ENCODE measurements around the gene S100A16. TPM values are rescaled to one million over a fixed set of nuclear protein-coding genes. Genes with fewer than 3 reads are reported as not detected.
"Not testable (repeated sequence)": the region's sequence is repeated elsewhere in the genome, so short reads cannot be mapped to it uniquely, and the experiment has no call there.

S100A16 gene
- total RNA-seq, 1 donor from 2014 or later: 38.8 TPM

DNA sequence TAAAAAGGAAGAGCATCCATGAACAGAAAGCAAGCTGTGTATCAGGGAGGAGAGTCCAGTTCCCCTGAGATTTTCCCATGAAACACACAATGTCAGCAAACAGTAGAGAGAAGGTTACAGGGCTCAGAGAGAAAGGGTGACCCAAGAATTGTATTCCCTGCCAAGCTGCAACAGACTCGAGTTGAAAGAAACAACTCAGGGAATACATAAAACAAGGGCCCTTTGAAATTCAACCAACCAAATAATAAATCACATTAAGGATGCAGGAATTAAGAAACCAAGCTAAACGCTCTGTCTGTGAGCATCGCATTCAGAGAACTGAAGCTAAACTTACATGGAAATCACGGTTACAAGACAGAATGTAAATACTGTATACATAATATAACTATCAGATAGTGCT is 20.2 kb downstream of the S100A16 start:
- Histone ChIP-seq H3K4me3 (no peak overlapping the region), H3K4me1 (peaks cover 2% of the 10 kb centered on the region), H3K27me3 (ENCODE audit: low read depth) (no peaks in the 10 kb centered on the region), H3K36me3 (no peaks in the 10 kb centered on the region), H3K9me3 (replicated peaks) (no peaks in the 10 kb centered on the region), H3K27ac (replicated peaks) (no peak overlapping the region)
- intact Hi-C loops (cut with micrococcal nuclease): no loop called here
- TF ChIP-seq, protein P1, sequence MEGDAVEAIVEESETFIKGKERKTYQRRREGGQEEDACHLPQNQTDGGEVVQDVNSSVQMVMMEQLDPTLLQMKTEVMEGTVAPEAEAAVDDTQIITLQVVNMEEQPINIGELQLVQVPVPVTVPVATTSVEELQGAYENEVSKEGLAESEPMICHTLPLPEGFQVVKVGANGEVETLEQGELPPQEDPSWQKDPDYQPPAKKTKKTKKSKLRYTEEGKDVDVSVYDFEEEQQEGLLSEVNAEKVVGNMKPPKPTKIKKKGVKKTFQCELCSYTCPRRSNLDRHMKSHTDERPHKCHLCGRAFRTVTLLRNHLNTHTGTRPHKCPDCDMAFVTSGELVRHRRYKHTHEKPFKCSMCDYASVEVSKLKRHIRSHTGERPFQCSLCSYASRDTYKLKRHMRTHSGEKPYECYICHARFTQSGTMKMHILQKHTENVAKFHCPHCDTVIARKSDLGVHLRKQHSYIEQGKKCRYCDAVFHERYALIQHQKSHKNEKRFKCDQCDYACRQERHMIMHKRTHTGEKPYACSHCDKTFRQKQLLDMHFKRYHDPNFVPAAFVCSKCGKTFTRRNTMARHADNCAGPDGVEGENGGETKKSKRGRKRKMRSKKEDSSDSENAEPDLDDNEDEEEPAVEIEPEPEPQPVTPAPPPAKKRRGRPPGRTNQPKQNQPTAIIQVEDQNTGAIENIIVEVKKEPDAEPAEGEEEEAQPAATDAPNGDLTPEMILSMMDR (IDR thresholded peaks at IDR 0.05; ENCODE audit: borderline replicate concordance): no peak
- DNase-seq: no peak

GRCh38 chr1:153588482-153588881 is 24.5 kb downstream of the S100A16 start:
- Histone ChIP-seq H3K9me3 (replicated peaks) (no peaks in the 10 kb centered on the region), H3K27me3 (ENCODE audit: low read depth) (no peaks in the 10 kb centered on the region), H3K36me3 (no peaks in the 10 kb centered on the region), H3K4me3 (no peak overlapping the region), H3K4me1 (peaks cover 9% of the 10 kb centered on the region), H3K27ac (replicated peaks) (no peak overlapping the region)
- intact Hi-C loops (cut with micrococcal nuclease): no loop called here
- TF ChIP-seq, protein P1 (IDR thresholded peaks at IDR 0.05; ENCODE audit: borderline replicate concordance): no peak
- DNase-seq: no peak

- H3K27ac ChIP-seq (replicated peaks); H3K9me3 ChIP-seq (replicated peaks); H3K36me3 ChIP-seq; H3K4me1 ChIP-seq; DNase-seq; H3K27me3 ChIP-seq (ENCODE audit: low read depth); H3K4me3 ChIP-seq; intact Hi-C loops (cut with micrococcal nuclease): not testable (repeated sequence)
Observed at GRCh38 chr1:153588033-153588432, 24.9 kb downstream of the S100A16 start.

GRCh38 chr1:153587314-153587713 is 25.6 kb downstream of the S100A16 start:
- Histone ChIP-seq H3K9me3 (replicated peaks) (no peaks in the 10 kb centered on the region), H3K4me1 (peaks cover 9% of the 10 kb centered on the region), H3K27ac (replicated peaks) (no peak overlapping the region), H3K27me3 (ENCODE audit: low read depth) (no peaks in the 10 kb centered on the region), H3K4me3 (no peak overlapping the region), H3K36me3 (no peaks in the 10 kb centered on the region)
- no peak for DNase-seq
- intact Hi-C loops (cut with micrococcal nuclease): no loop called here
- TF ChIP-seq, protein P1 (IDR thresholded peaks at IDR 0.05; ENCODE audit: borderline replicate concordance): no peak

- TF ChIP-seq, protein P1 (IDR thresholded peaks at IDR 0.05; ENCODE audit: borderline replicate concordance): no peak
- no peak overlapping the region for H3K27ac ChIP-seq (replicated peaks)
- no peaks in the 10 kb centered on the region for H3K36me3 ChIP-seq
- intact Hi-C loops (cut with micrococcal nuclease): no loop called here
- no peaks in the 10 kb centered on the region for H3K9me3 ChIP-seq (replicated peaks)
- no peak overlapping the region for H3K4me3 ChIP-seq
- no peak for DNase-seq
- peaks cover 9% of the 10 kb centered on the region for H3K4me1 ChIP-seq
- no peaks in the 10 kb centered on the region for H3K27me3 ChIP-seq (ENCODE audit: low read depth)
Observed at GRCh38 chr1:153586347-153586746, 26.6 kb downstream of the S100A16 start.

DNA sequence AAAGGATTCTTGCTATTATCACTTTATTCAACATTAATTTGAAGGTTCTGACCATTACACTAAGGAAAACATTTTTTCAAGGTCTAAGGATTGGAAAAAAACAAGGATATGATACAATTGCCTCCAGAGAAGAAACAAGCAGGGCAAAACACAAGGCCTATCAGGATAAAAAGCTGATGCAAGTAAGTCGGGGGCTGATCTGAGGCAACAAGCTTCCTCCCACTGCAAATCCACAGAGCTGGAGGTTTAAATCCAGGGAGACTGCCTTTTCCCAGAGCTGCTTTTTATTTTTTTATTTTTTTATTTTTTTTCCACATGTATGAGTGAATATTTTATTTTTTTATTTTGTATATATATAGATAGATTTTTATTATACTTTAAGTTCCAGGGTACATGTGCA is 27.9 kb downstream of the S100A16 start:
- intact Hi-C loops (cut with micrococcal nuclease): no loop called here
- Histone ChIP-seq H3K36me3 (no peaks in the 10 kb centered on the region), H3K27me3 (ENCODE audit: low read depth) (no peaks in the 10 kb centered on the region), H3K9me3 (replicated peaks) (no peaks in the 10 kb centered on the region), H3K4me3 (no peak overlapping the region), H3K4me1 (peaks cover 9% of the 10 kb centered on the region), H3K27ac (replicated peaks) (no peak overlapping the region)
- TF ChIP-seq, protein P1 (IDR thresholded peaks at IDR 0.05; ENCODE audit: borderline replicate concordance): no peak
- no peak for DNase-seq

Data from left ventricle myocardium inferior (tissue), 1 donor.